HG03571 (cell line): ENCODE data around the gene ADGB.

Source experiments
- ATAC-seq: cut with Tn5 transposase; IDR thresholded peaks from one replicate; pipeline ENCODE4 v1.9.1; 2021; ENCODE audit not compliant: unreplicated experiment

The ADGB gene

DNA sequence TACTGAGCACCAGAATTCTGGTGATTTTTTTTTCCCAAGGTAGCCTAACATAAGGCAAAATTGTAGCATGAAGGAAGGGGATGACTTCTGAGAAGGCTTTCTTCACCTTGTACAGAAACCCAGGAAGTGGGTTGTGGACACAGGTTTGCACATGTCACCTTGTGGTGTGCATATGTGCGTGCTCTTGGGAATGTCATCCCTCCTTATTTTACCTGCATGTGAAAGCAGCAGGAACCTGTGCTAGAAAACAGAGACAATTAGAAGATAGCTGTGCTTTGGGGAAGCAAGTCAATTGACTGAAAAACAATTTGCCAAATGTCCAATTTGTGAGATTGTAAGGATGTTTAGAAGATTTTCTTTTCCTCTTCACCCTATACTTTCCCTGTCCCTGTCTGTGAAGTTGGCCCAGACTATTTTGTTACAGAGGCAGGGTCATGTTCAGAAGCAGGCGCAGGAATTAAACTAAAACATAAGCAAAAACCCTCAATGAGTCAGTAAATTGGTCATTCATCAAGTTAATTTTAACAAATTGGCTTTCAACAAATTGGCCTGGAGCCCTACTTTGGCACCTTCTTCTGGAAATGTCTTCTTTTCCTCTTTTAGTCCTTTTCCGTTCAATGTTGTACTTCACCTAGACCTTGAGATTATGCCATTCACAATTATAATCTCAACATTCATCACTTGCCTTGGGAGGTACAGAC is 261.2 kb downstream of the ADGB start:
- ATAC-seq = no peak

DNA sequence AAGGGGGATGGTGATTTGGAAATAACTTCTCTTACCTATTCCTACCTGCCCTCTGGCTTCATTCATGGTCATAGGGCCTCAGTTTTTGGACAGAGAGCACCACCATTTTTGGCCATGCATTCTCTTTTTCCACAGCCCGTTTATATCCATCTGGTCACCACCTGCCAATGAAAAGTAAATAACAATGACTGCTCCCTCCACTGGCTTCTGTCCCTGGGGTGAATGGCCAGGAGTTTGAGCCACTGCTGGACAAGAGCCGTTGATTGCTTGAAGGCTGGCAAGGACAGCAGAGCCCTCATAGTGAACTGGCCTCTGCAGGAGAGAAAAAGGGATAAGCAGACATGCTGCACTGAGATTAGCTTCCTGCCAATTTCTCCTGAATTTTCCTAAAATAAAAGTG is 261.8 kb downstream of the ADGB start:
- ATAC-seq = no peak

DNA sequence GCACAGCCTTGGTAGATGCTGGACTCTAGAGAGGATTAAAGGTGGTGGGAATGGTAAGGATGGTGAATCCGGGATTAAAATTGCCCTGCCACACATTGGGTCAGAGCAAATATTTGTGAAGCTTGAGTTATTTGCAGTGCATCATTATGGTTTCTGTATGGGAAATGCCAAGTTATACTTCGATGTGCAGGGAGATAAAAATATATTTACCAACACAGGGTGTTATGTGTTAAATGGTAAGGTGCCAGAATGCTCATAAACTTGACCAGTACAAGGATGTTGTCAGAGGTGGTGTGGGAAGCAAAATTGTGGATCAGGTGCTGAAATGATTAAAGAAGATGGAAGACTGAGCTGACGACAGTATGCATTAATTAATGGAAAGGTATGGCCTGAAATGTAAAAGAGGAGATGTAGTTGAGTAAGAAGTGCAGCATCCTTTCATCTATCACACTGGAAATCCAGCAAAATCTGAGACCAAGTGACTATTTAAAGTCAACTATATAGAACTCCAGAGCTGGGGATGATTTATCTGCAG is 262.3 kb downstream of the ADGB start:
- no peak for ATAC-seq

DNA sequence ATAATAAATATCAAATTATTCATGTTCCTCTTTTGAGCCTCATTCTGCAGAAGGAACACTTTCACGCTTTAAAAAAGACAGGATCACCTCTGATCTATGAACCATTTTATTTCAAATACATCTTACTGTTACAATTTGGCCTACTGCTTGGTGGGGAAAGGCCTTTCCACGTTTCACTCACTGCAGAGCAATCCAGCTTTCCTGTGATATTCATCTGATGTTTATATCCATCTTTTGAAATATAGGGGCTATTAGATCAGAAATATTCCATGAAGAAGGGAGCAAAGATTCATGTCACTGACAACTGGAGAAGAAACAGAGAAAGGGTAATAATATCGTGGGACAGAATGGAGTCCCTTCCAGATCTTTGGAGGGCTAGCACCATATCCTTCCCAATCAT is 262.9 kb downstream of the ADGB start:
- no peak for ATAC-seq

DNA sequence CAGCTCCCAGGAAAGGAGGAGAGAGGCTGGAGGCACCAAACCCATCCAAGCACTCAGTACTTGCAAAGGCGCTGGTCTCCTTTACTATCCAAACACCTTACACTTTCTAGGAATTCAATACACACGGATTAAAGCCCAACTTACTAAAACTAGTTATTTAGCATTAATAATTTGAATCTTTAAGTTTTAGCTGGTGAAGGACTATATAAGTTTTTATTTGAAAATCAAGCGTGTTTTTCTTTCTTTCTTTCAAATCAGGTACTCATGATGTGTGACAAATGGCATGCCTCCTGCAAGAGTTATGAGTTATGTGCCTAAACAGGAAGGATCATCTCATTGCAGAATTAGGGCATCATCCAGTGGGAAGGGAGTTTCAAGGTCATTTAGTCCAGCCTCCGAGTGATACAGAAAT is 263.7 kb downstream of the ADGB start:
- no peak for ATAC-seq

DNA sequence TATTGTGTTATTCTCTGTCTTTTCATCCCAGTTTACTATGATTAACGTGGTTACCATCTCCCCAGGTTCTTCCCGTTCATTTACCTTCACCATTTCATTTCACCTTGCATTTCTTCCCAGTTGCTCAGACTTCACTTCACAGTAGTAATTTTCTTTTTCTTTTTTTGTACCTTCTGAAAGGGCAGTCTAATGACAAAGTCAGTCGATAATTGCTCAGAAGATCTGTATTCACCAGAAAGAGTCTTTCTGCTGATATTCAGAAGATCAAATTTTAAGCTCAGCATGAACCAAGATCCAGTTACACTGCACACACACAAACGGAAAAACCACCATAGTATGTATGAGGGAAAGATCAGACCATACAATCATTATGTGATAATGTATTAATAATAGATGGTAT is 265.5 kb downstream of the ADGB start:
- no peak for ATAC-seq

DNA sequence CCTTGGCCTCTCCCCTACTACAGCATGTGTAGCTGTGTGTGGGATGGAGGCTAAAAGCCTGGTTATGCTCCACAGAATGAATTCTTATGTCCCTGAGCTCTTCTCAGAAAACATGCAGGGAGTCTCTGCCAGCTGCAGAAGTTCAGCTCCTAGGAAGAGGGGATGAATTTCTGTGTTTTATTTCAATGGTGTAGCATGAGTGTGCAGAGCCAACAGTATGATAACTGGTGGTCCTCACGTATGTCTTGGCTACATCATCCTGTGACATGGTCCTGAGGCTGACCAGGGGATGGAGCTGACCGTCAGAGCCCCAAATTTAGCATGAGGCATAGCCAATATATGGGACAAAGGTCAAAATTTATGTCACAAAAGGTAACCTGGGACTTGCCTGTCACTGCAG is 266.1 kb downstream of the ADGB start:
- no peak for ATAC-seq
